IPS-11a (cell line): ENCODE results near the gene WDR72.

Experiments
- H3K4me3 ChIP-seq: one replicate; pipeline ENCODE4 v1.5.1; 2013; ENCODE audit warnings: low read depth, low read length, control low read depth

Gene WDR72

GRCh38 chr15:53536479-53537120, 222.9 kb downstream of the WDR72 start:
- no peak overlapping the region for H3K4me3 ChIP-seq

GRCh38 chr15:53535886-53536285, 223.6 kb downstream of the WDR72 start:
- no peak overlapping the region for H3K4me3 ChIP-seq

GRCh38 chr15:53534105-53534839, 225.2 kb downstream of the WDR72 start:
- no peak overlapping the region for H3K4me3 ChIP-seq

- H3K4me3 ChIP-seq: no peak overlapping the region
Observed at GRCh38 chr15:53530761-53531160, 228.7 kb downstream of the WDR72 start.

- H3K4me3 ChIP-seq: no peak overlapping the region
Observed at GRCh38 chr15:53527996-53528395, 231.5 kb downstream of the WDR72 start.

- no peak overlapping the region for H3K4me3 ChIP-seq
Observed at GRCh38 chr15:53525894-53526293, 233.6 kb downstream of the WDR72 start.

- no peak overlapping the region for H3K4me3 ChIP-seq
Observed at GRCh38 chr15:53522991-53523390, 236.5 kb downstream of the WDR72 start.

- H3K4me3 ChIP-seq: no peak overlapping the region
Observed at GRCh38 chr15:53520996-53521395, 238.5 kb downstream of the WDR72 start.

GRCh38 chr15:53513431-53513830, 246.0 kb downstream of the WDR72 start:
- no peak overlapping the region for H3K4me3 ChIP-seq

- H3K4me3 ChIP-seq: no peak overlapping the region
Observed at GRCh38 chr15:53512029-53512428, 247.4 kb downstream of the WDR72 start.

- no peak overlapping the region for H3K4me3 ChIP-seq
Observed at GRCh38 chr15:53511175-53511574, 248.3 kb downstream of the WDR72 start.

- no peak overlapping the region for H3K4me3 ChIP-seq
Observed at GRCh38 chr15:53506370-53506769, 253.1 kb downstream of the WDR72 start.

- no peak overlapping the region for H3K4me3 ChIP-seq
Observed at GRCh38 chr15:53498996-53499395, 260.5 kb downstream of the WDR72 start.

- no peak overlapping the region for H3K4me3 ChIP-seq
Observed at GRCh38 chr15:53490341-53490740, 269.1 kb downstream of the WDR72 start.

GRCh38 chr15:53482055-53482454, 277.4 kb downstream of the WDR72 start:
- no peak overlapping the region for H3K4me3 ChIP-seq

GRCh38 chr15:53477981-53478766, 281.3 kb downstream of the WDR72 start:
- H3K4me3 ChIP-seq: no peak overlapping the region

GRCh38 chr15:53473886-53474285, 285.6 kb downstream of the WDR72 start:
- no peak overlapping the region for H3K4me3 ChIP-seq

- H3K4me3 ChIP-seq: no peak overlapping the region
Observed at GRCh38 chr15:53473435-53473834, 286.0 kb downstream of the WDR72 start.

- H3K4me3 ChIP-seq: no peak overlapping the region
Observed at GRCh38 chr15:53472883-53473282, 286.6 kb downstream of the WDR72 start.

GRCh38 chr15:53472210-53472609, 287.3 kb downstream of the WDR72 start:
- no peak overlapping the region for H3K4me3 ChIP-seq

- H3K4me3 ChIP-seq: no peak overlapping the region
Observed at GRCh38 chr15:53470743-53471142, 288.7 kb downstream of the WDR72 start.

GRCh38 chr15:53469422-53469821, 290.0 kb downstream of the WDR72 start:
- H3K4me3 ChIP-seq: no peak overlapping the region
